Prostate gland (tissue), 2 donors: ENCODE data around the gene PHF8. TPM values are rescaled to one million over a fixed set of nuclear protein-coding genes. Genes with fewer than 3 reads are reported as not detected.

Source experiments
- DNase-seq: peaks from one replicate; pipeline ENCODE4 v3.0.0-alpha.2; 2019; ENCODE audit warnings: low spot score
- H3K27ac ChIP-seq, 2 donors: fragments of 200-600 bp; sonication (generic); 2 replicates each; pipeline ENCODE4 v1.5.1; 2017 to 2019
- H3K27me3 ChIP-seq: fragments of 200-600 bp; sonication (generic); replicated peaks from 2 replicates; pipeline ENCODE4 v1.5.1; 2019; ENCODE audit not compliant: insufficient read depth
- H3K36me3 ChIP-seq, 2 donors: fragments of 200-600 bp; sonication (generic); 1 replicate in 1 of 2; 2 replicates in 1 of 2; pipeline versions ENCODE4 v1.5.1 to v1.8.1; 2017 to 2019
- H3K4me1 ChIP-seq: fragments of 200-600 bp; sonication (generic); replicated peaks from 2 replicates; pipeline ENCODE4 v1.5.1; 2019
- H3K4me3 ChIP-seq, 2 donors: fragments of 200-600 bp; sonication (generic); 2 replicates each; pipeline ENCODE4 v1.5.1; 2017 to 2019
- H3K9me3 ChIP-seq: fragments of 200-600 bp; sonication (generic); 2 replicates; pipeline ENCODE4 v1.5.1; 2017
- POLR2A ChIP-seq: fragments of 450-650 bp; IDR thresholded peaks from one replicate; pipeline ENCODE4 v1.6.1; 2016; ENCODE audit warnings: antibody characterized with exemption, mild to moderate bottlenecking
- POLR2AphosphoS5 ChIP-seq: sonication (generic); formaldehyde crosslinking; IDR thresholded peaks from one replicate; pipeline ENCODE4 v1.6.1; 2017; ENCODE audit warnings: antibody characterized with exemption
- WGBS: methylation state at CpG from one replicate; pipeline ENCODE4 v1.1.5; 2018; 5-methylcytosine and 5-hydroxymethylcytosine counted together
- intact Hi-C: fragments of 100-400 bp; cut with DNase I; formaldehyde crosslinking; loops from one replicate; pipeline ENCODE4 v1.14.2; 2022
- total RNA-seq, 2 donors: library from RNA; depleted of rRNA; stranded (reverse); fragments of >200 nt; gene quantifications; one replicate each; pipeline ENCODE4 v1.1.0, GENCODE V29; 2016
- TF ChIP-seq, protein P1 (sequence below), 4 experiments: fragments of 200-600 bp in 2 of 4; fragments of 450-650 bp in 2 of 4; sonication (generic) in 2 of 4; IDR thresholded peaks; 1 replicate in 3 of 4; 2 replicates in 1 of 4; pipeline ENCODE4 v1.5.1; 2016 to 2019; ENCODE audit warnings: antibody characterized with exemption in 4 of 4, mild to moderate bottlenecking in 2 of 4, moderate library complexity in 2 of 4

The PHF8 gene
- total RNA-seq, 2 donors from 2014 or later, result 30.4 to 139 TPM

DNA sequence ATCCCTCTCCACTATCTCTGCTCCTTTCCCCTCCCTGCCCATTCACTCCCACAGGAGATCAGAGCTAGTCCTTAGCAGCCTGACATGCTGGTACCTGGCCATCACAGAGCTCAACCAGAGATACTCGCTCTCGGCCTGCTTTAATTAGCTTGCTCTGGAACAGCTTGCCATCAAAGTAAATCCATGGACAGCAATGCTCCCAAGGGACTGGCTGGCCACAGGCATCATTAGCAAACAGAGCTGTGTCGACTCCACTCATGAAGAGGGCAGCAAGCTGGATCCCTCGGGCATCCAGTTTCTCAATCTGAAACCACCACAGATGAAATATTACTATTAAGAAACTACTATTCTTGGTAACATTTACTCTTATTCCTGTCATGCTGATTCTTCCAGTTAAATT, 43.4 kb upstream of the PHF8 start:
- TF ChIP-seq POLR2A (no peak), POLR2AphosphoS5 (no peak)
- TF ChIP-seq, protein P1, sequence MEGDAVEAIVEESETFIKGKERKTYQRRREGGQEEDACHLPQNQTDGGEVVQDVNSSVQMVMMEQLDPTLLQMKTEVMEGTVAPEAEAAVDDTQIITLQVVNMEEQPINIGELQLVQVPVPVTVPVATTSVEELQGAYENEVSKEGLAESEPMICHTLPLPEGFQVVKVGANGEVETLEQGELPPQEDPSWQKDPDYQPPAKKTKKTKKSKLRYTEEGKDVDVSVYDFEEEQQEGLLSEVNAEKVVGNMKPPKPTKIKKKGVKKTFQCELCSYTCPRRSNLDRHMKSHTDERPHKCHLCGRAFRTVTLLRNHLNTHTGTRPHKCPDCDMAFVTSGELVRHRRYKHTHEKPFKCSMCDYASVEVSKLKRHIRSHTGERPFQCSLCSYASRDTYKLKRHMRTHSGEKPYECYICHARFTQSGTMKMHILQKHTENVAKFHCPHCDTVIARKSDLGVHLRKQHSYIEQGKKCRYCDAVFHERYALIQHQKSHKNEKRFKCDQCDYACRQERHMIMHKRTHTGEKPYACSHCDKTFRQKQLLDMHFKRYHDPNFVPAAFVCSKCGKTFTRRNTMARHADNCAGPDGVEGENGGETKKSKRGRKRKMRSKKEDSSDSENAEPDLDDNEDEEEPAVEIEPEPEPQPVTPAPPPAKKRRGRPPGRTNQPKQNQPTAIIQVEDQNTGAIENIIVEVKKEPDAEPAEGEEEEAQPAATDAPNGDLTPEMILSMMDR (IDR thresholded peaks at IDR 0.05), result no peak
- no peaks in the 10 kb centered on the region for H3K4me1 ChIP-seq
- DNase-seq, result no peak
- H3K36me3 ChIP-seq, result no peaks in the 10 kb centered on the region
- no peak overlapping the region for H3K4me3 ChIP-seq
- H3K9me3 ChIP-seq, result no peaks in the 10 kb centered on the region
- WGBS, result 76% methylated on average over 4 of the region's 4 CpGs
- H3K27me3 ChIP-seq, result no peaks in the 10 kb centered on the region
- no peak overlapping the region for H3K27ac ChIP-seq
- intact Hi-C loops, result no loop called here

DNA sequence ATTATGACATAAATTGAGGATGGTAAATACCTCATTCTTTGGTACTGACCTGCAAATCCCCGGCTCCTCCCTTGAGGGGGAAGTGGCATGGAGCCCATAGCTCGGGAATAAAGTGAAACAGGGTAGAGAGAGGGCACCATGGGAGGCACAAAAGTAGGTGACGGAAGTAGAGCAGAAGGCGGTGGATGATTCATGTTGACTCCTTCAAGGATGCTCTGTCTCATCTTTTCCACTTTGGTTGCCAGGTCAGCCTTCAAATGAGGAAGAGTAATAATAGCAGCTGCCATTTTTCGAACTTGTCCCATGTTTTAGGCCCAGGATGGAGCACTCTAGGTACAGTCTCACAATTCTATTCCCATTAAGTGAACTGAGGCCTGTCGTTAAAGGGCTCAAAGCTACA, 41.4 kb upstream of the PHF8 start:
- no peak overlapping the region for H3K4me3 ChIP-seq
- intact Hi-C loops, result no loop called here
- no peaks in the 10 kb centered on the region for H3K27me3 ChIP-seq
- no peaks in the 10 kb centered on the region for H3K36me3 ChIP-seq
- DNase-seq, result no peak
- H3K9me3 ChIP-seq, result no peaks in the 10 kb centered on the region
- WGBS, result 89% methylated on average over 6 of the region's 6 CpGs
- TF ChIP-seq POLR2A (no peak), POLR2AphosphoS5 (no peak)
- TF ChIP-seq, protein P1 (IDR thresholded peaks at IDR 0.05), result no peak
- no peaks in the 10 kb centered on the region for H3K4me1 ChIP-seq
- H3K27ac ChIP-seq, result no peak overlapping the region

DNA sequence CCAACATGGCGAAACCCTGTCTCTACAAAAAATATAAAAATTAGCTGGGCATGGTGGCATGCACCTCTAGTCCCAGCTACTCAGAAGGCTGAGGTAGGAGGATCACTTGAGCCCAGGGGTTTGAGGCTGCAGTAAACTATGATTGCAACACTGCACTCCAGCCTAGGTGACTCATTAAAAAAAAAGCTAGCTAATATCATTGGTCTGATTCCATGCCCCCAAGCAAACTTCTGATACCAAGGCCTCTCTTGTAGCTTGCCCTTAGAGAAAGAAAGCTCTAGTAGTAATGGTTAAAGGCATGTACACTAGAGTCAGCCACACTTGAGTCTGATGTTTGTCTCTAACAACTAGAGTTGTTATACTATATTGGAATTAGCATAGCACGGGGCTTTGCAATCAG, 32.6 kb upstream of the PHF8 start:
- Histone ChIP-seq H3K27ac (no peak overlapping the region), H3K9me3 (no peaks in the 10 kb centered on the region), H3K27me3 (no peaks in the 10 kb centered on the region), H3K4me3 (no peak overlapping the region), H3K4me1 (no peaks in the 10 kb centered on the region), H3K36me3 (no peaks in the 10 kb centered on the region)
- 96% methylated on average over 2 of the region's 2 CpGs for WGBS
- intact Hi-C loops, result no loop called here
- DNase-seq, result no peak
- TF ChIP-seq, protein P1 (IDR thresholded peaks at IDR 0.05), result no peak
- TF ChIP-seq POLR2A (no peak), POLR2AphosphoS5 (no peak)

DNA sequence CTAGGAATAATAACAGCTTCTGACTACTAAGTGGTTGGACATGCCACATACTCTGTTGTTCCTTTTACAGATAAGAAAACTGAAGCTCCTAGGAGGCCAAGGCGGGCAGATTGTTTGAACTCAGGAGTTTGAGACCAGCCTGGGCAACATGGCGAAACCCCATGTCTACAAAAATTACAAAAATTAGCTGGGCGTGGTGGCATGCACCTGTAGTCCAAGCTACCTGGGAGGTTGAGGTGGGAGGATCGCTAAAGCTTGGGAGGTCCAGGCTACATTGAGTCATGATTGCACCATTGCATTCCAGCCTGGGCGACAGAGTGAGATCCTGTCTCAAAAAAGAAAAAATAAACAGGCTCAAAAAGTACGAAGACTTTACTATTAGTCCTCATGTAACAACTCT, 30.6 kb upstream of the PHF8 start:
- H3K36me3 ChIP-seq, result no peaks in the 10 kb centered on the region
- H3K27ac ChIP-seq, result no peak overlapping the region
- H3K4me3 ChIP-seq, result no peak overlapping the region
- DNase-seq, result no peak
- 94% methylated on average over 6 of the region's 6 CpGs for WGBS
- TF ChIP-seq, protein P1 (IDR thresholded peaks at IDR 0.05), result no peak
- no peak for TF ChIP-seq POLR2A
- no peak for TF ChIP-seq POLR2AphosphoS5
- no peaks in the 10 kb centered on the region for H3K27me3 ChIP-seq
- intact Hi-C loops, result no loop called here
- no peaks in the 10 kb centered on the region for H3K4me1 ChIP-seq
- no peaks in the 10 kb centered on the region for H3K9me3 ChIP-seq

DNA sequence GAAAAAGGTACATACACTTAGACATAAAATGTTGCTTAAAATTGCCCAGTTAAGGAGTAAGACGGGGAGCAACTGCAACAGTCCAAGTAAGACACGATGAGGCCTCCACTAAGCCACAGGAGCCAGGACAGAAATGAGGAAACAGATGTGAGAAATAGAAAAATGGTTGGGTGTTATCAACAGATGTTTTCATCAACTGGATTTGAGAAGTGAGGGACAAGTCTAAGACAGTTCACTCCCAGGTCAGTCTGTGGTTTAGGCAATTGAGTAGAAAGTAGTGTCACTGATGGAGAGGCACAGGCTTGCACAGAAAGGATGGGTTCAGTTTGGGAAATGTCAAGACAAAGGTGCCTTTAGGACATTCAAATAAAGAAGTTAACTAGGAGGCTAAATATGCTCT, 23.5 kb upstream of the PHF8 start:
- H3K4me3 ChIP-seq, result no peak overlapping the region
- WGBS, result 90% methylated on average over 2 of the region's 2 CpGs
- H3K4me1 ChIP-seq, result no peaks in the 10 kb centered on the region
- H3K9me3 ChIP-seq, result no peaks in the 10 kb centered on the region
- no peaks in the 10 kb centered on the region for H3K27me3 ChIP-seq
- TF ChIP-seq, protein P1 (IDR thresholded peaks at IDR 0.05), result no peak
- TF ChIP-seq POLR2A (no peak), POLR2AphosphoS5 (no peak)
- no peak overlapping the region for H3K27ac ChIP-seq
- intact Hi-C loops, result no loop called here
- DNase-seq, result no peak
- no peaks in the 10 kb centered on the region for H3K36me3 ChIP-seq
